SK-N-SH treated with all-trans-retinoic acid at 6 μM for 48 hours (cell line): Measurements from ENCODE around the gene KCNK1.

ENCODE experiments used
- TF ChIP-seq, protein P1 (sequence below): fragments of 250-450 bp; sonication (Bioruptor Pico); IDR thresholded peaks from 2 replicates; pipeline ENCODE4 v1.8.0; 2021; ENCODE audit warnings: low read depth, mild to moderate bottlenecking, moderate library complexity, borderline replicate concordance
- TF ChIP-seq, protein P2 (sequence below): fragments of 250-450 bp; sonication (Bioruptor Pico); IDR thresholded peaks from 2 replicates; pipeline ENCODE4 v1.8.0; 2020; ENCODE audit warnings: mild to moderate bottlenecking, moderate library complexity, borderline replicate concordance

DNA sequence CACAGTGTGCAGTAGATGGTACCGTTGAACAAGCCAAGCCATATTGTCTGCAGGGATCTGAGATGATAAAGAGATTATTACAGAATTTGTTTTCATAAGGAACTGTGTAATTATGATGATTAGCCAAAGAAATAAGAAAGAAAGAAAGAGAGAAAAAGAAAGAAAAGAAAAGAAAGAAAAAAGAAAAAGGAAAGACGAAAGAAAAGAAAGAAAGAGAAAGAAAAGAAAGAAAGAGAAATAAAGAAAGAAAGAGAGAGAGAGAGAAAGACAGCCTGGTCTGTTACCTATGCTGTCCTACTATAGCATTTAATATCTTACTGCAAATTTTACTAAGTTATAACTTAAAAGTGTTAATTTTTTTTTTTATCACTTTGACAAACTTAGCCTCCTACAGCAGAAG lies 43.6 kb downstream of the KCNK1 start:
- TF ChIP-seq, protein P1, sequence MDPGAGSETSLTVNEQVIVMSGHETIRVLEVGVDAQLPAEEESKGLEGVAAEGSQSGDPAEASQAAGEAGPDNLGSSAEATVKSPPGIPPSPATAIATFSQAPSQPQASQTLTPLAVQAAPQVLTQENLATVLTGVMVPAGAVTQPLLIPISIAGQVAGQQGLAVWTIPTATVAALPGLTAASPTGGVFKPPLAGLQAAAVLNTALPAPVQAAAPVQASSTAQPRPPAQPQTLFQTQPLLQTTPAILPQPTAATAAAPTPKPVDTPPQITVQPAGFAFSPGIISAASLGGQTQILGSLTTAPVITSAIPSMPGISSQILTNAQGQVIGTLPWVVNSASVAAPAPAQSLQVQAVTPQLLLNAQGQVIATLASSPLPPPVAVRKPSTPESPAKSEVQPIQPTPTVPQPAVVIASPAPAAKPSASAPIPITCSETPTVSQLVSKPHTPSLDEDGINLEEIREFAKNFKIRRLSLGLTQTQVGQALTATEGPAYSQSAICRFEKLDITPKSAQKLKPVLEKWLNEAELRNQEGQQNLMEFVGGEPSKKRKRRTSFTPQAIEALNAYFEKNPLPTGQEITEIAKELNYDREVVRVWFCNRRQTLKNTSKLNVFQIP: no peak
- TF ChIP-seq, protein P2, sequence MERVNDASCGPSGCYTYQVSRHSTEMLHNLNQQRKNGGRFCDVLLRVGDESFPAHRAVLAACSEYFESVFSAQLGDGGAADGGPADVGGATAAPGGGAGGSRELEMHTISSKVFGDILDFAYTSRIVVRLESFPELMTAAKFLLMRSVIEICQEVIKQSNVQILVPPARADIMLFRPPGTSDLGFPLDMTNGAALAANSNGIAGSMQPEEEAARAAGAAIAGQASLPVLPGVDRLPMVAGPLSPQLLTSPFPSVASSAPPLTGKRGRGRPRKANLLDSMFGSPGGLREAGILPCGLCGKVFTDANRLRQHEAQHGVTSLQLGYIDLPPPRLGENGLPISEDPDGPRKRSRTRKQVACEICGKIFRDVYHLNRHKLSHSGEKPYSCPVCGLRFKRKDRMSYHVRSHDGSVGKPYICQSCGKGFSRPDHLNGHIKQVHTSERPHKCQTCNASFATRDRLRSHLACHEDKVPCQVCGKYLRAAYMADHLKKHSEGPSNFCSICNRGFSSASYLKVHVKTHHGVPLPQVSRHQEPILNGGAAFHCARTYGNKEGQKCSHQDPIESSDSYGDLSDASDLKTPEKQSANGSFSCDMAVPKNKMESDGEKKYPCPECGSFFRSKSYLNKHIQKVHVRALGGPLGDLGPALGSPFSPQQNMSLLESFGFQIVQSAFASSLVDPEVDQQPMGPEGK (CRISPR knock-in tag): no peak
